H9 (cell line): ENCODE measurements around the gene MYLK. TPM values are rescaled to one million over a fixed set of nuclear protein-coding genes. Genes with fewer than 3 reads are reported as not detected.

Source experiments
- DNase-seq: peaks from one replicate; pipeline ENCODE4 v3.0.0-alpha.2; 2017
- H2AFZ ChIP-seq: one replicate; pipeline ENCODE4 v1.6.1; 2013; ENCODE audit warnings: mild to moderate bottlenecking, low read length, control low read depth, moderate library complexity
- H2AK5ac ChIP-seq: 2 replicates; pipeline ENCODE4 v1.6.1; 2013; ENCODE audit warnings: low read length, control low read depth, mixed read lengths; ENCODE audit not compliant: insufficient read length
- H2BK120ac ChIP-seq: one replicate; pipeline ENCODE4 v1.6.1; 2013; ENCODE audit warnings: low read depth, mild to moderate bottlenecking, low read length, control low read depth, inconsistent platforms; ENCODE audit not compliant: poor library complexity, severe bottlenecking
- H2BK12ac ChIP-seq: 2 replicates; pipeline ENCODE4 v1.6.1; 2013; ENCODE audit warnings: low read length, control low read depth, mixed read lengths, low read depth; ENCODE audit not compliant: insufficient read length
- H2BK15ac ChIP-seq: 2 replicates; pipeline ENCODE4 v1.6.1; 2013; ENCODE audit warnings: low read depth, low read length, control low read depth
- H2BK20ac ChIP-seq: one replicate; pipeline ENCODE4 v1.6.1; 2013; ENCODE audit warnings: low read depth, mild to moderate bottlenecking, low read length, control low read depth, inconsistent platforms; ENCODE audit not compliant: poor library complexity, severe bottlenecking
- H2BK5ac ChIP-seq: 2 replicates; pipeline ENCODE4 v1.6.1; 2013; ENCODE audit warnings: low read length, control low read depth, mixed read lengths; ENCODE audit not compliant: insufficient read length
- H3K14ac ChIP-seq: 2 replicates; pipeline ENCODE4 v1.6.1; 2013; ENCODE audit warnings: low read length, control low read depth; ENCODE audit not compliant: insufficient read depth
- H3K18ac ChIP-seq: 2 replicates; pipeline ENCODE4 v1.6.1; 2013; ENCODE audit warnings: low read depth, mild to moderate bottlenecking, mixed read lengths, low read length, control low read depth; ENCODE audit not compliant: insufficient read length
- H3K23ac ChIP-seq: 2 replicates; pipeline ENCODE4 v1.6.1; 2013; ENCODE audit warnings: low read length, control low read depth, mixed read lengths, low read depth; ENCODE audit not compliant: insufficient read length
- H3K23me2 ChIP-seq: 2 replicates; pipeline ENCODE4 v1.6.1; 2013; ENCODE audit warnings: low read depth, mild to moderate bottlenecking, mixed read lengths, low read length, control low read depth; ENCODE audit not compliant: insufficient read length, poor library complexity, severe bottlenecking
- H3K27ac ChIP-seq: 2 replicates; pipeline ENCODE4 v1.5.1; 2013; ENCODE audit warnings: low read length, control low read depth, mixed read lengths, low read depth; ENCODE audit not compliant: insufficient read length
- H3K27me3 ChIP-seq: 2 replicates; pipeline ENCODE4 v1.6.1; 2013; ENCODE audit warnings: low read length, control low read depth, inconsistent platforms; ENCODE audit not compliant: insufficient read depth
- H3K4ac ChIP-seq: 2 replicates; pipeline ENCODE4 v1.6.1; 2013; ENCODE audit warnings: low read depth, mild to moderate bottlenecking, control low read depth, inconsistent platforms, low read length, moderate library complexity
- H3K4me1 ChIP-seq: 2 replicates; pipeline ENCODE4 v1.6.1; 2013; ENCODE audit warnings: low read length, control low read depth, inconsistent platforms; ENCODE audit not compliant: insufficient read depth
- H3K4me2 ChIP-seq: 2 replicates; pipeline ENCODE4 v1.6.1; 2013; ENCODE audit warnings: low read length, control low read depth, mixed read lengths; ENCODE audit not compliant: insufficient read length, insufficient read depth
- H3K56ac ChIP-seq: 2 replicates; pipeline ENCODE4 v1.6.1; 2013; ENCODE audit warnings: low read depth, mild to moderate bottlenecking, mixed read lengths, low read length, control low read depth; ENCODE audit not compliant: insufficient read length
- H3K79me1 ChIP-seq: 2 replicates; pipeline ENCODE4 v1.6.1; 2013; ENCODE audit warnings: low read depth, mild to moderate bottlenecking, moderate library complexity, low read length, control low read depth, inconsistent platforms; ENCODE audit not compliant: insufficient read depth, poor library complexity, severe bottlenecking
- H3K79me2 ChIP-seq: 2 replicates; pipeline ENCODE4 v1.6.1; 2013; ENCODE audit warnings: low read length, control low read depth, inconsistent platforms; ENCODE audit not compliant: insufficient read depth
- H3K9ac ChIP-seq: 2 replicates; pipeline ENCODE4 v1.6.1; 2013; ENCODE audit warnings: low read length, control low read depth, mixed read lengths; ENCODE audit not compliant: insufficient read length; ENCODE audit errors: extremely low read depth
- H3K9me3 ChIP-seq: one replicate; pipeline ENCODE4 v1.6.1; 2013; ENCODE audit warnings: low read depth, low read length, inconsistent platforms; ENCODE audit not compliant: control insufficient read depth
- H3T11ph ChIP-seq: one replicate; pipeline ENCODE4 v1.6.1; 2013; ENCODE audit warnings: mild to moderate bottlenecking, low read length, control low read depth, inconsistent platforms
- H4K20me1 ChIP-seq: one replicate; pipeline ENCODE4 v1.6.1; 2013; ENCODE audit not compliant: control insufficient read depth, insufficient read length, insufficient read depth
- H4K5ac ChIP-seq: 2 replicates; pipeline ENCODE4 v1.6.1; 2013; ENCODE audit warnings: low read depth, mild to moderate bottlenecking, mixed read lengths, low read length, control low read depth; ENCODE audit not compliant: insufficient read length
- H4K8ac ChIP-seq: replicated peaks from 2 replicates; pipeline ENCODE4 v1.6.1; 2013; ENCODE audit warnings: low read length, control low read depth, mixed read lengths, low read depth; ENCODE audit not compliant: insufficient read length
- H4K91ac ChIP-seq: 2 replicates; pipeline ENCODE4 v1.6.1; 2013; ENCODE audit warnings: low read depth, mild to moderate bottlenecking, moderate library complexity, mixed read lengths, low read length, control low read depth; ENCODE audit not compliant: insufficient read length
- H3K27ac Mint-ChIP-seq, 3 experiments: 2 replicates in 2 of 3; 3 replicates in 1 of 3; pipeline ENCODE4 v1.8.0; 2020 to 2021; ENCODE audit warnings: mixed read lengths in 3 of 3, mild to moderate bottlenecking in 1 of 3, moderate library complexity in 1 of 3
- H3K27me3 Mint-ChIP-seq: 2 replicates; pipeline ENCODE4 v1.8.0; 2021; ENCODE audit warnings: low read depth, mild to moderate bottlenecking, moderate library complexity, mixed read lengths
- H3K36me3 Mint-ChIP-seq, 3 experiments: 2 replicates in 2 of 3; 3 replicates in 1 of 3; pipeline ENCODE4 v1.8.0; 2020 to 2021; ENCODE audit warnings: low read depth in 3 of 3, mixed read lengths in 3 of 3; ENCODE audit not compliant: insufficient read depth in 1 of 3
- H3K4me1 Mint-ChIP-seq, 2 experiments: 2 replicates each; pipeline ENCODE4 v1.8.0; 2020; ENCODE audit warnings: mixed read lengths in 2 of 2
- H3K4me3 Mint-ChIP-seq, 2 experiments: 2 replicates in 1 of 2; 3 replicates in 1 of 2; pipeline ENCODE4 v1.8.0; 2020 to 2021; ENCODE audit warnings: mild to moderate bottlenecking in 2 of 2, mixed read lengths in 2 of 2, moderate library complexity in 1 of 2
- H3K9me3 Mint-ChIP-seq, 2 experiments: 2 replicates in 1 of 2; 3 replicates in 1 of 2; pipeline ENCODE4 v1.8.0; 2020; ENCODE audit warnings: mild to moderate bottlenecking in 2 of 2, mixed read lengths in 2 of 2, moderate library complexity in 1 of 2
- CTCF ChIP-seq: fragments of 200-600 bp; sonication (generic); conservative IDR thresholded peaks from 3 replicates; pipeline ENCODE4 v1.8.0; 2021; ENCODE audit warnings: antibody characterized with exemption, mild to moderate bottlenecking
- WGBS: extraction: QIAGEN DNeasy Blood & Tissue Kit; methylation state at CpG from one replicate; pipeline ENCODE4 v1.1.7; 2013; ENCODE audit warnings: missing lambda C conversion rate, low lambda C conversion rate, mixed read lengths; ENCODE audit not compliant: insufficient read length; ENCODE audit errors: extremely low coverage; 5-methylcytosine and 5-hydroxymethylcytosine counted together
- total RNA-seq: library from RNA; stranded (reverse); gene quantifications from 2 replicates; pipeline ENCODE4 v1.2.1, GENCODE V29; 2021

The MYLK gene
- total RNA-seq, 1 experiment from 2014 or later, result 10.1 TPM

DNA sequence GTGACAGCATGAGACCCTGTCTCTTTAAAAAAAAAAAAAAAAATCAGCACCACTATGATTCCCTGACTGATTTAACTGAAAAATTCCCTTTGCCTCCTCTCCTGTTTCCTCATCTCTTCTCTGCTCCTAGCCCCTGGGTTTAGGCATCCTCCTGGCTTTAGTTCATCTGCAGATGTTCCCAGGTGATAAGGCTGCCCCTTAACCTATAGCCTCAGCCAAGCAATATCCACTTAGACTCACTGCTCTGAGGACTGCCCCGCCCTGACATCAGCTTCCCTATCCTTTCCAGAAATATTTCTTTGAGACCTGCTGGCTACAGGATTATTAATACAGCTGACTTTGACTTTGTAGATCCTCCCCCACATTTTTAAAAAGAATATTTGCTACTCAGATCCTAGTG lies 259.8 kb downstream of the MYLK start:
- Histone ChIP-seq H3K4ac (no peak overlapping the region), H3T11ph (no peak overlapping the region), H3K4me2 (no peak overlapping the region), H3K4me1 (peaks cover 7% of the 10 kb centered on the region), H3K23ac (no peak overlapping the region), H4K8ac (no peak overlapping the region), H2BK20ac (no peak overlapping the region), H3K18ac (no peak overlapping the region), H4K5ac (no peak overlapping the region), H2BK120ac (no peak overlapping the region), H2BK5ac (no peak overlapping the region), H3K14ac (no peak overlapping the region), H3K27ac (no peak overlapping the region), H2AFZ (no peak overlapping the region), H2BK15ac (no peak overlapping the region), H3K9me3 (no peaks in the 10 kb centered on the region), H3K56ac (no peak overlapping the region), H2AK5ac (no peak overlapping the region), H3K9ac (no peak overlapping the region), H3K23me2 (no peaks in the 10 kb centered on the region), H3K79me2 (no peaks in the 10 kb centered on the region), H2BK12ac (no peak overlapping the region), H4K20me1 (peaks cover under 1% of the 10 kb centered on the region), H4K91ac (no peak overlapping the region), H3K79me1 (no peaks in the 10 kb centered on the region), H3K27me3 (no peaks in the 10 kb centered on the region)
- Mint-ChIP-seq H3K4me1 (peaks cover 16 to 17% of the 10 kb centered on the region in 2 experiments), H3K4me3 (no peak overlapping the region), H3K27me3 (no peaks in the 10 kb centered on the region; the same call in 1 of the 2 replicates), H3K36me3 (no peaks in the 10 kb centered on the region; a peak in 2 of 7 replicates), H3K9me3 (no peaks in the 10 kb centered on the region; a peak in 1 of 5 replicates), H3K27ac (no peak overlapping the region)
- no peak for TF ChIP-seq CTCF
- WGBS, result no CpG with 5 or more reads among the region's 1 CpG
- DNase-seq, result no peak
